ENCODE measurements around the gene IRX4. TPM values are rescaled to one million over a fixed set of nuclear protein-coding genes. Genes with fewer than 3 reads are reported as not detected.

The IRX4 gene
- polyA plus RNA-seq, 1 of the 3 experiments (the other 2 are of a cell fraction): not detected

- TF ChIP-seq POLR2AphosphoS5 (IDR thresholded peaks at IDR 0.05; ENCODE audit: low read depth, low read length): no peak
- no peak for TF ChIP-seq USF1 (IDR thresholded peaks at IDR 0.05; ENCODE audit: borderline replicate concordance, low read depth)
- no peak for TF ChIP-seq FOSL2 (IDR thresholded peaks at IDR 0.05; ENCODE audit: borderline replicate concordance, low read depth)
- no peak for TF ChIP-seq SMC3 (IDR thresholded peaks at IDR 0.05; ENCODE audit: low read depth, low read length)
- TF ChIP-seq TAF1 (IDR thresholded peaks at IDR 0.05; ENCODE audit: borderline replicate concordance, low read depth, low read length): no peak
- no peak for TF ChIP-seq MEF2A (IDR thresholded peaks at IDR 0.05; ENCODE audit: borderline replicate concordance, low read depth)
- no peak for TF ChIP-seq CHD2 (IDR thresholded peaks at IDR 0.05; ENCODE audit: low read length, partially characterized antibody)
- no peak for TF ChIP-seq SIN3A (IDR thresholded peaks at IDR 0.05; ENCODE audit: borderline replicate concordance, low read depth, low read length)
- no peak for TF ChIP-seq GABPA (IDR thresholded peaks at IDR 0.05; ENCODE audit: low read depth)
- no peak for TF ChIP-seq RXRA (IDR thresholded peaks at IDR 0.05; ENCODE audit: borderline replicate concordance, low read depth)
- no peak for TF ChIP-seq EP300 (IDR thresholded peaks at IDR 0.05; ENCODE audit: borderline replicate concordance in 1 of 2, low read depth in 1 of 2, low read length in 1 of 2)
- TF ChIP-seq ZBTB33 (IDR thresholded peaks at IDR 0.05; ENCODE audit: borderline replicate concordance, low read depth): no peak
- no peak for TF ChIP-seq REST (IDR thresholded peaks at IDR 0.05; ENCODE audit: low read depth, low read length)
- no peak for TF ChIP-seq FOXM1 (IDR thresholded peaks at IDR 0.05; ENCODE audit: low read depth)
- no peak for TF ChIP-seq JUND (IDR thresholded peaks at IDR 0.05)
- TF ChIP-seq RAD21 (IDR thresholded peaks at IDR 0.05; ENCODE audit: low read length): no peak
- TF ChIP-seq IRF3 (IDR thresholded peaks at IDR 0.05; ENCODE audit: low read depth, low read length): no peak
- no peak overlapping the region for H2AFZ ChIP-seq (ENCODE audit: low read depth)
- H3K4me2 ChIP-seq: no peak overlapping the region
- CTCF ChIA-PET: interaction anchor here (0.8 to 1.0 kb wide), 2 partner anchors 80 to 657 kb away, joined by 3 read pairs; no protein-coding TSS in a partner anchor
- no peaks in the 10 kb centered on the region for H4K20me1 ChIP-seq (ENCODE audit: insufficient read depth)
- H3K9me3 ChIP-seq: no peaks in the 10 kb centered on the region
- WGBS (ENCODE audit: low lambda C conversion rate): 13% methylated on average over 11 of the region's 14 CpGs
- H3K27ac ChIP-seq (ENCODE audit: low read depth in 2 of 2, low read length in 1 of 2): no peak overlapping the region
- H3K79me2 ChIP-seq (ENCODE audit: insufficient read depth): no peaks in the 10 kb centered on the region
- DNase-seq: no peak
- H3K9ac ChIP-seq: no peak overlapping the region
- no peaks in the 10 kb centered on the region for H3F3A ChIP-seq (replicated peaks; ENCODE audit: insufficient read depth)
- no peaks in the 10 kb centered on the region for H3K9me2 ChIP-seq
- POLR2A ChIA-PET: no interaction called here
- peaks cover 84% of the 10 kb centered on the region for H3K27me3 ChIP-seq (ENCODE audit: insufficient read depth)
- H3K4me3 ChIP-seq (ENCODE audit: low read depth in 2 of 2, low read length in 1 of 2): no peak overlapping the region
- no peaks in the 10 kb centered on the region for H3K36me3 ChIP-seq (replicated peaks in 1 of 2; ENCODE audit: control insufficient read depth in 1 of 2, insufficient read depth in 2 of 2, low read length in 1 of 2)
- H3K4me1 ChIP-seq (ENCODE audit: control insufficient read depth in 1 of 2, insufficient read depth in 2 of 2, low read depth in 1 of 2, low read length in 1 of 2): no peaks in the 10 kb centered on the region
Observed at GRCh38 chr5:1865948-1866347, 16.8 kb downstream of the IRX4 start.

All from SK-N-SH (cell line).